ENCODE data around the gene FNIP2. TPM values are rescaled to one million over a fixed set of nuclear protein-coding genes. Genes with fewer than 3 reads are reported as not detected.
A peak's percentile ranks its signal among the peaks of the same experiment; 100 is the strongest.

Gene FNIP2
- total and polyA plus RNA-seq, 9 of the 15 experiments (the other 6 are each of a cell fraction or from before 2014, with no cell fraction given): 1.7 to 15.5 (median 8.3) TPM

DNA sequence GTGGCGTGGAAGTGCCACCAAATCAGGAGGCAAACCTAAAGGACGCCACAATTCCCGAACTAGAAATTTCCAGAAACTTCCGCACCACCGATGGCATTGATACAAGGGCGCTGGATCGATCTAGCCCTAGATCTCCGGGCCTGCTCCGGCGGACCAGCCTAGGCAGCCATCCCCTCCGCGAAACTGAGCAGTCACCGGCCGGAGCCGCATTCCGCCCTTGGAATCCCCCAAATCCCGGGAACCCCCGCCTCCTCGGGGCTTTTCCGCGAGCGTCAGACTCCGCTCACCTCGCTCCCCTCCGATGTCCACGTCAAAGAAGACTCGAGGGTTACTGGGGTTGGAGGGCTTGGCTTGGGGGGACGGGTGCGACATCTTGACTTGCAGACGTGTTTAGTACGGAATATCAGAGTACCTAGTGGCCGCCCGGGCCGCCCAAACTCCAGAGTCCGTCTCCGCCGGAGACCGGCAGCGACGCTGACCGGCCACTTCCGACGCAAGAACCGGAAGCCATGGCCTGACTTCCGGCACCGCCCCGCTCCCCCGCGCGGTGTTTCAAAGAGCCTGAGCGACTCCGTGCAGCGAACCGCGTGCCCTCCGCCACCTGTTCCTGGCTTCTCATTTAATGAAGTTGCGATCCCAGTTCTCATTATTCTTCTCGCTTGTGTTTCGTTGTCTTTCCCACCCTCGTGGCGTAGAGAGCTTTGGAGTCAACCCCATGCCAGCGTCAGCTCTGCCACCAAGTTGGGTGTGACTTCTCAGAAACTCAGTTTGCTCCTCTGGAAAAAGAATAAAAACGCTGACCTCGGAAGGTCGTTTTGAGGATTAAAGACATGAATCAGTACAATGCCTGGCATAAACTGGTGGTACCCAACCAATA, 45.7 kb upstream of the FNIP2 start, which contains the start of gene PPID (continued):
- TF ChIP-seq RAD21 (CRISPR knock-in tag; conservative IDR thresholded peaks at IDR 0.05 in 1 of 2, IDR thresholded peaks at IDR 0.05 in 1 of 2) (no peak), FOXP1 (CRISPR knock-in tag; IDR thresholded peaks at IDR 0.05) (peak; percentile 95), SLC30A9 (CRISPR knock-in tag; IDR thresholded peaks at IDR 0.05) (no peak), TFAP4 (CRISPR knock-in tag; IDR thresholded peaks at IDR 0.05; ENCODE audit: borderline replicate concordance) (peak; percentile 96), KAT7 (CRISPR knock-in tag; IDR thresholded peaks at IDR 0.05; ENCODE audit: borderline replicate concordance) (no peak), MTA2 (IDR thresholded peaks at IDR 0.05; ENCODE audit: low read depth) (no peak), ELF1 (tag; IDR thresholded peaks at IDR 0.05) (peak; percentile 95), TAF15 (IDR thresholded peaks at IDR 0.05; ENCODE audit: low read depth, low read length) (no peak), TCF7L2 (IDR thresholded peaks at IDR 0.05; ENCODE audit: low read depth, low read length) (peak; percentile 66; the same call in 1 of the 2 replicates), ZBTB11 (CRISPR knock-in tag; IDR thresholded peaks at IDR 0.05) (peak; percentile 83 to 97 (median 91); a peak in 5 of 6 replicates), POLR2AphosphoS2 (IDR thresholded peaks at IDR 0.05; ENCODE audit: low read length) (no peak), RBM14 (IDR thresholded peaks at IDR 0.05; ENCODE audit: borderline replicate concordance, insufficient read depth, low read depth, low read length) (no peak), ZNF408 (CRISPR knock-in tag; IDR thresholded peaks at IDR 0.05; ENCODE audit: low read depth) (no peak), ZNF695 (CRISPR knock-in tag; IDR thresholded peaks at IDR 0.05) (no peak), CHD2 (IDR thresholded peaks at IDR 0.05; ENCODE audit: low read depth, low read length) (no peak), BRD4 (IDR thresholded peaks at IDR 0.05) (0 out of 2 replicates have a peak, but pooled peaks have one; percentile 70), HMG20B (CRISPR knock-in tag; IDR thresholded peaks at IDR 0.05) (no peak), ZNF143 (CRISPR knock-in tag; IDR thresholded peaks at IDR 0.05) (no peak), DNMT1 (IDR thresholded peaks at IDR 0.05) (no peak), LCOR (CRISPR knock-in tag; IDR thresholded peaks at IDR 0.05) (peak; percentile 93; the same call in 1 of the 2 replicates), DPF2 (IDR thresholded peaks at IDR 0.05) (no peak), ELK1 (CRISPR knock-in tag; IDR thresholded peaks at IDR 0.05) (no peak), ZNF239 (CRISPR knock-in tag; IDR thresholded peaks at IDR 0.05) (no peak), SREBF2 (CRISPR knock-in tag; IDR thresholded peaks at IDR 0.05) (no peak)

Measured in K562 (cell line).